Measurements from ENCODE around the gene LRRC53.

Gene LRRC53

DNA sequence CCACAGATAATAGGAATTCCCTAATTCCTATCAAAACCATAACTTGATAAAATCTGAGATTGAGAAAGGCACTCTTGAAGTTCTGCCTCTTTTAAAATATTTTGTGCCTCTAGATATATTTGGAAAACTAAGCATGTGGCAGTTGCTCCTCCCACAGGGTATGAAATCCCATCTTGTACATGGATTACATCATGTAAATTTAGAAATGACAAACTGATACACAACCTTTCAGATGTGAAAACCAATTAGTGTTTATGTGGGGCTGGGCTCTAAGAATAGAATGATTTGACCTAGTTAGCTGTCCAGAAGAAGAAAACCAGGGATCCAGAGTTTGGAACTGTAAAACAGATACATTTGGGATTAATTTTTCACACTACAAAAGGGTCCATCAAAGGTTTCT lies 15.7 kb downstream of the LRRC53 start:
- DNase-seq, result no peak

DNA sequence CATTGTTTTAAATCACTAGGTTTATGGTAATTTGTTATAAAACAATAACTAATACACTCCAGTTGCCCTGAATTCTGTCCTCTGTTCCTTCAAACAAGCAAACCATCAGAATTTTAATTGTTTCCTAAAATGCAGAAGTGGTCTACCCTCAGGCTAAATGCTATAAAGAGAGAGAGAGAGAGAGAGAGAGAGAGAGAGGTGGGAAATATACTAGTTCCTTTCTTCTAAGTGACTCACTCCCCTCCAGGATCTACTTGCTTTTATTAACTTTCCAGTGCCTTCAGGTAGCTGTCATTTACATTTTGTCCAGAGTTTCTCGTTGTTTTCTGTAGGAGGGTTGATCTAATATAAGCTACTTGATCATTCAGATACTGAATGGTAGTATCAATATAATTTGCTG lies 26.4 kb downstream of the LRRC53 start:
- no peak for DNase-seq

DNA sequence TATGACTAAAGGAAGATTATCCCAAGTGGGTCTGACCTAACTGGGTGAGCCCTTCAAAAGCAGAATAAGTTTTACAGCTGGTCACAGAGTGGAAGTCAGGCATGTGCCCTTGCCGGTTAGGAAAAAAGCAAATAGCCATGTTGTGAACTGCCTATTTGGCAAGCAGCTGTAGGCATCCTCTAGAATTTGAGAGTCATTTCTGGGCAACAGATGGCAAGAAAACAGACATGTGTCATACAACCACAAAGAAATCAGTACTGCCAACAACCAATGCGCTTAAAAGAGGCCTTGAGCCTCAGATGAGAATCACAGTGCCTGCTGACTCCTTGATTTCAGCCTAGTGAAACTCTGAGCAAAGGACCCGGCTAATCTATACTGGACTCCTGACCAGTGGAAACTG lies 26.8 kb downstream of the LRRC53 start:
- DNase-seq, result no peak

DNA sequence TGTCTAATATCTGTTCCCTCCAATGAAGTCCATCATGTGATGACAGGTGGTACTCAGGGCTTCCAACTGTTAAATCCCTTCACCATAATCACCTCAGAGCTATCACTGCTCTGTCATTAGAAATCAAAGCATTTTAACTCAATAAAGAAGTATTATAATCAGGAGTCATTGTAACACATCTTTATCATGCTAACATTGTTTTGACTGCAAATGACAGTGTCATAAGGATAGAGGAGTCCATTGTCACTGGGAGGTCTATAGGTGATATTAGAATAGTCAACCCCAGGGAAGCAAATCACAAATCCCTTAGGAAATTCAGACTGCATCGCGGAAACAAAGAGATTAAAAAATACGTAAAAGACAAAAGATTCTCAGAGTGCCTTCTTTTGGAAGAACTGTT lies 30.8 kb downstream of the LRRC53 start:
- DNase-seq, result no peak

DNA sequence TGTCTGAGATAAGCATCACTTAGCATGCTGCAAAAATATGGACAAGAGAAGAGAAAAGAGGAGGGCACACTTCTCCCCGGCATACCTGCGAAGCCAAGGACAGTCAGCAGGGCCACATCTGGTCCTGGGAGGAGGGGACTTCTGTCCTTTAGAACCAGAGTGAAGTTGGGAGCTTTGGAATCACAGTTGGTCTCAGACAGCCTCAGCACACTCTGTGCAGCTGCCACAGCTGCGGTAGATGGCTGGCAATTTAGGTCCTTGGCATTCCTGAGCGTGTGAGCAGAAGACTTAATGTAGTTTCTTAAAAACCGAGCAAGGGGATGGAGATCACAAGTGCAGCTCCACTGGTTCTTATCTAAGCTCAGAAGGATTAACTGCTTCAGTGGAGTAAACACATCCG lies 32.3 kb downstream of the LRRC53 start:
- DNase-seq, result no peak

DNA sequence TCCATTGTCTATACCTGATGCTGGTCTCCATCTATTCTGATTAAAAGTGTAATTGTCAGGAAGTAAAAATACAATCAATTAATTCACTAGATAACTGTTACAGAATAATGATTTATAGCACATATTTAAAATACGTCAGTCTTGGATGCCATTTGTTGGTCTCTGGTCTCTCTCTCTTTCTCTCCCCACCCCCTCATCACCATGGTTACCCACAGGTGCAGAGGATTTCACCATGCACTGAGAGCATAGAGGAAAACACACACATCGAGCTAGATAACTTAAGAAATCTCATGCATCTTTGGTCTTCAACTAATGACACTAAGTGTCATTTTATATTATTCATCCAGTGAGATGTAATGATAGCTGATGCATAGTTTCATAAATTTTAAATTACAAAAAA lies 33.4 kb downstream of the LRRC53 start:
- DNase-seq, result no peak

DNA sequence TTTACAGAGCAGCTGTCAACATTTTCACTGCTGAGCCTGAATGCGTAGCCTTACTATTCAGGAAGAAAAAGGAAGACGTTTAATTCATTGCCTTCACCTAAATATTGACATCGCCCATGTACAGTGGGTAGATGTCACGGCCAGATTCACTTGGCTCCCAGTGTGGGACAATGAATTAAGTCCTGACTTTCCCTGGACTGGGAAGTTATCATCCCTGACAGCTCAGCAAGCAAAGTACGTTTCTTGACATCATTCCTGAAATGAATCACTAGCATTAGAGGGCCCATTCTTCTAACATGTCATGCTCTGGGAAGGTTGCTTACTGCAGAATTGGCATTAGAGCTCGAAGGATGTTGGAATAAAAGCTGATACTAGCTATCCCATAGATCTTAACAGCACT lies 37.8 kb downstream of the LRRC53 start:
- DNase-seq, result no peak

DNA sequence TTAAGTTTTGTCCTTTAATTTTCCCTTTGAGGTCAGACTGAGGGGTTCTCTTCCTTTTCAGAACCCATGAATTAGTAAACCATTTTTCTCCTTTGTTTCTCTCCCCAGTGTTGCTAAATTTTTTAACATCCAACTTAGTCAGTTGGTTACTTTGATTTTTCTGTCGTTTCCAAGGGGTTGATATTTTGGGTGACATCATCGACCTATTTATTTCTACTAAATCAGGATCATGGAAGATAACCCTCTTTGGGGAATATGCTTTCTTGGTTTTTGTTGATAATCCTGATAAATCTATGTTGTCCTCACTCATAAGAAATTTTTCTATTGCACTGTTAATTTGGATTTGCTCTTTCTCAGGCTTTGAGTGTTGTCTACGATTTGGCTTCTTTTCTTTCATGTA lies 40.9 kb downstream of the LRRC53 start:
- no peak for DNase-seq

DNA sequence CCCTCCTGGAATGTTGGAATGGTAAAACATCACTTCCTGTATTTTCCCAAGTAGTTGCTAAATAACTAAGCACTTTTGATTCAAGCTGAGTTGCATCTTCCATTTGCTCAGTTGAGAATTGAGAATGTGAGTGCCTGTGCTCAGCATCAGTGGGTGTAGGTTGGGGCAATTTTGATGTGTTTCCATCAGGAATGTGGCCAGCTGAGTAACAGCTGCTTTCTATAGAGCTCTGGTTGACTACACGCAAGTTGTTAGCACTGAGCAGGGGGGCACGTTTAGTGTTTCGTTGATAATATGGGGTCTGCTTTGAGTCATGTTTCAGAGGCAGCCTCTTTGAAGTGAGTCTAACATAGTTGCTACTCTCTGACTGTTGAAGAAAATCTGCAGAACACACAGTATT lies 41.5 kb downstream of the LRRC53 start:
- no peak for DNase-seq

DNA sequence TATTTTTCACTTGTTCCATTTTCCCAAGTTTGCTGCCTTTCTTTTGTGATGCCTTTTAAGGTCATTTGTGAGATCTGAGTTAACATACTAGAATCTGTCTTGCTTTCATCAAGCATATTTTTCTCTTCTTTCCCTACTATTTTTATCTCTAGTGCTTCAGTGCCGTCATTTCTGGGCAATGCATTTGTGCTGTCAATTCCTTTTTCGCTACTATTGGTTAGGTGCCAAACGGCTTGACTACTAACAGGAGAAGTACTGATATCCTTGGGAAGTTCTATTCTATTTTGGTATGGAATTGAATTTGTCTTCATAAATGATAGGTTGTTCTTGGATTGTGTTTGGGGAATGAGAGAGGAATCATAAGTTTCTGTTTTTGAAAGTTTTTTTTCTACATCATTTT lies 42.2 kb downstream of the LRRC53 start:
- DNase-seq, result no peak

DNA sequence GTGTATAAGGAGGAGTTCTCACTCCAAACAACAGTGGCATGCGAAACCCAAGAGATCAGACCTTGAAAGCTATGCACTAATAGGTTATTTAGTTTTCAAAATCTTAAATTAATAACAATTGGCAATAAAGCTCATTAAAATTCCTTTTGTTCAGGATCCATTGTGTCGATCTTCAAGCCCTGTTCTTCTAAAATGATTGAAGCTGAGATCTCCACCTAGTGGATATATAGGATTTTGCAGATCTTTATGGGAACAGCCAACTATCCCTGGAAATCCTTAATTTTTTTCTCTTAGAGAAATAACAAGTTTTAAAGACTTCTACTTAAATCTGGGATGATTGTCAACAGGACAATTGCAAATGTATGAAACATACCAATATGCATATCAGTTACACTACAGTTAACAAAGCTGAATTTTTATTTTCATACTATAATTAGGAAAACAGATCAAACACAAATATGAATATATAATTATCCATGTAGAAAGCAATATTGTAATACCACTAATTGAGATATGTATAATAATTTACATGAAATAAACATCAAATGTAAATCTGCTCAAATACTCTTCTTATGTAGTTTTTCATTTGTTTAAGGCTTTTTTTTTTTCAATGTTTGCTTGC lies 43.3 kb downstream of the LRRC53 start:
- DNase-seq, result peak; percentile 4 to 34

DNA sequence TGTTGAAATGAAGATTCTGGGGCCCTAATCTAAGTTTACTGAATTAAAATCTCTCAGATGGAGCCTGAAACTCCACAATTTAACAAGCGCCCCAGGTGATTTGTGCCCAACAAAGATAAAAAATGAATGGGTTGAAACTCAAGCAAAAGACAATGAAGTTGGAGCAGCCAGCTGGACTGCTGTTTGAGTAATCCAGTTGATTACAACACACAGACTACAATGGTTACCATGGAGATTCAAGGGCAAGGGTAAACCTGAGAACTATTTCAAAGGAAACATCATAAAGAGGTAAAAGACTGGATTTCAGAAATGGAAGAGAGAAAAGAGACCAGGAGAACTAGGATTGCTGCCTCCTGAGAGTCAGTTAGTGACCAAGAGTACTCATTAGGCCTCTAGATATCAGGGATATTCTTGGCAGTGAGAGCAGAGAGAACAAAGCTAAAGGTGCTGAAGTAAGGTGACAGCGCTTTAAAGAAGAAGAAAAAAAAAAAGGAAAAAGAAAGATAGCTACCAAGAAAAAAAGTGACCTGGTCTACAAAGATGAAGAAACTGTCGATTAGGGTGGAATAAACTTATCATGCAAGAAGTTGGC lies 44.5 kb downstream of the LRRC53 start:
- DNase-seq, result peak; percentile 17 to 39

DNA sequence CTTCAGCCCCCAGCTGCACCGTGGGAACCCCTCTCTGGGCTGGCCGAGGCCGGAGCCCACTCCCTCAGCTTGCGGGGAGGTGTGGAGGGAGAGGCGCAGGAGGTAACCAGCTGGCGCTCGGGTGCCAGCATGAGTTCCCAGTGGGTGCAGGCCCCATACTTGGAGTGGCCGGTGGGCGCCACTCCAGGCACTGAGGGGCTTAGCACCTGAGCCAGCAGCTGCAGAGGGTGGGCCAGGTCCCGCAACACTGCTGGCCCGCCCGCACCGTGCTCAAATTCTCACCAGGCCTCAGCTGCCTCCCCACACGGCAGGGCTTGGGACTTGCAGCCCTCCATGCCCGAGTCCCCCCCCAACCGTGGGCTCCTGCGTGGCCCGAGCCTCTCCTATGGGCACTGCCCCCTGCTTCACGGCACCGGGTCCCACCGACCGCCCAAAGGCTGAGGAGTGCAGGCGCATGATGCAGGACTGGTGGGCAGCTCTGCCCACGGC lies 47.2 kb downstream of the LRRC53 start:
- DNase-seq, result no peak

DNA sequence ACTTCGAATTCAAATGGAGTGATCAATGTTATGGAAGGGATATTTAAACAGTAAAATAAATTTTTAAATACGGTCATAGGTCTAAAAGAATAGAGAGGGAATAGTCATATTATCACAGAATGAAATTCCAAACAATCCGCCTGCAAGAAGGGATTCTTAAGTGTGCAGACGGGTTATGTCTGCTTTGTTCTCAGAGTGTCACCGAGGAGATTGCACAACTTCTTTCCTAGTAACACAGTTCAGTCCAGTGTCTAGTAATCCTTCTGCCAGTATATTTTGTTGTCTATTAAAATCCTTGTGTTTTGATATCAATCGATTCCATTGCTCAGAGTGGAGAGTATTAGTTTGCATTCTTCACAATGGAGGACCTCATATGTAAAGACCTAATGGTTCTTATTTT lies 48.4 kb downstream of the LRRC53 start:
- no peak for DNase-seq

DNA sequence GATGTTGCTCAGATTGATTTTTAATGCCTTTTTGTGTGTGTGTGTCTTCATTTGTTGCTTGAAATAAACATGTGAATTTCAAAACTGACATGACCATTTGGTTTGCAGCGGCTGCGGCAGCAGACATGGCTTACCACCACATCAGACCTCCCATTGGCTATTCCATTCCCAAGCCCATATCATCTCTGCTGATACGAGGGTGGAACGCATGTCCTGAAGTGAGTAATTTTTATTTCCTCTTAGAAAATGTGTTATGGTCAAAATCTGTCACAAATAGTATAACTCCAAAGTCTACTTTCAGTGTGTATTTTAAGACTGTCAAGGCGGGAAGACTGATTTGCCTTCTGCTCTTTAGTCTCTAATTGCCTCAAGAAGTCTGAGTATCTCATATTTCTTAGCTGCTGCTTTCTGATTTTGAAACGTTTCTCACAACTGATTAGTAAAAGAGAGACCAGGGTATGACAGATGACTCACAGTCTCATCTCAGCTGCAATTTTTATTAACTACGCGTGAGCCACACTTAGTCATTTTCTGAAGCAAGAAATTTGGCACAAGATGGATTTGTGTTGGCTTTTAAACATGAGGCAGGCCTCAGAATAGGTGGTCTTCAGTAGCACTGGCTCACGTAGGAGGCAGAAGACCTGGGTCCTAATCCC lies 49.0 kb downstream of the LRRC53 start:
- no peak for DNase-seq

DNA sequence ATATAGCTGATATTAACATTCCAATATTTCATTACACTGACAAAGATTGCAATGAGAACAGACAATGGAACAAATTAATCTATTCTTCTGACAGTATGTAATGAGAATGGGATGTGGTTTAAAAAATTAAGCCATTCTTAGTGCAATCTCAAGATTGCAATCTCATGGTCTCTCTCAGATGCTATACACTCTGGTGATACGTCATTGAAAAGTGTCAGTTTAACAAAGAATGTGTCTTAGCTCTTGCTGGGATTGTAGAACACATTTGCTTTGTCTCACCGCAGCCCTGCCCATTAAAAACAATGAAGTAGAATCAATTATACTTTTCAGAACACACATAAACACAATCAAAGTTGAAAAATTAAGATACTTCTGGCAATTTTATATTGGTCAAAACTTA lies 55.2 kb downstream of the LRRC53 start:
- DNase-seq, result no peak

DNA sequence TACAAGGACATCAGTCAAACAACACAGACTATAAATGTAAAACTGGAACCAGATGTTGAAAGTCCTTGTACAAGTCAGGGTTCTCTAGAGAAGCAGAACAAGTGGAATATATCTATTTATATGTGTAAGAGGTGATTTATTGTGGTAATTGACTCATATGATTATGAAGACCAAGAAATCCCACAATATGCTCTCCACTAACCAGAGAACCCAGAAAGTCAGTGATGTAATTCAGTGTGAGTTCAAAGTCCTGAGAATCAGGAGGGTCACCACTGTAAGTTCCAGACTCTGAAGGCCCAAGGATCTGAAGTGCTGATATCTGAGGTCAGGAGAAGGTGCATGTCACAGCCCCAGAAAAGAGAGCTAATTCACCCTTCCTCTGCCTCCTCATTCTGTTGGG lies 57.0 kb downstream of the LRRC53 start:
- DNase-seq, result no peak

DNA sequence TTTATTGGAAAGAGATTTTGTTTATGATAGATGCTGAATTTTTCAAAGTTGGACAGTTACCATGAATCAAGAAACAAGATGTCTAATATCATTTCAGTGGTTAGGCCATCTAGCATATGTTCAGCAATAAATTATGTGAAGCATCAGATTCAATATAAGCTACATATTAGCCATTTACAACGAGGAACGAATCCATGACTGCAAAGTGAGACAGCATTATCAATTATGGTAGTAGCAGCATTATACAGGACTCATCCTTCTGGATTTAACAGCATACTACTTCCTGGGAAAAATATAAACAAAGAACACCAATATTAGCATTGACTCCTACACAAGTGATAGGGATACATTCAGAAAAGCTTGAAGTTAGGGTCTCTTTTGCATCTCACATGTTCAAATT lies 59.1 kb downstream of the LRRC53 start:
- no peak for DNase-seq

DNA sequence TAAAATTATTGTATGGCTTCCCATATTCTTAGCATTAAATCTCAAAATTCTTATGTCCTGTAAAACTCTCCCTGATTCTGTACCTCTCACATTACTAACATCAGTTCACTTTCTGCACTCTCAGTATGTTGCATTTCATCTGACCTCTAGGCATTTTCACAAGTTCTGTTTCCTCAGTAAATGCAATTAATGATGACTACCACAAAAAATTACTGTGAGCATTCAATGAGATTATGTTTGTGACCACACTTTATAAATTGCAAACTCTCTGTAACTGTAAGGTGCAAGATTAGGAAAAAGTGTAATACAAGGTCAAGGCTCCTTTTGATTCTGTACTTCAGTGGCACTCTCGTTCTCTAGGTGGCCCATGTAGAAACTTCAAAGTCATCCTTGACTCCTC lies 60.4 kb downstream of the LRRC53 start:
- DNase-seq, result no peak

DNA sequence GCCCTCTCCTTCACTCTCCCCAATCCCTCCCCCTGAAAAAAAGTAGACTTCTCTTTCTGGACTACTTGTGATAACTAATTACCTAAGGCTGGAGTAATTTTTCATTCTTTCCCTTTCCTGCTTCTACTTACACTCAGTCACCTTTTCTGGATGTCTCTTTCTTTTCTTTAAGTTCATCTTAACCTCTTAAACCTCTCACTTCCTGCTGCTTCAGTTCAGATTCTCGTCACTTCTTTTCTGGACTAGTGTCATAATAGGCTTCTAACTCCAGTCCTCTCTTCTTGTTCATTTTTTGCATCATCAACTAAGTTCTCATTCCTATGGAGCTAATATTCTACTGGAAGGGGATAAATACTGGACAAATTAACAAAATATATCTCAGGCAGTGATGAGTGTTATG lies 75.4 kb downstream of the LRRC53 start:
- no peak for DNase-seq

DNA sequence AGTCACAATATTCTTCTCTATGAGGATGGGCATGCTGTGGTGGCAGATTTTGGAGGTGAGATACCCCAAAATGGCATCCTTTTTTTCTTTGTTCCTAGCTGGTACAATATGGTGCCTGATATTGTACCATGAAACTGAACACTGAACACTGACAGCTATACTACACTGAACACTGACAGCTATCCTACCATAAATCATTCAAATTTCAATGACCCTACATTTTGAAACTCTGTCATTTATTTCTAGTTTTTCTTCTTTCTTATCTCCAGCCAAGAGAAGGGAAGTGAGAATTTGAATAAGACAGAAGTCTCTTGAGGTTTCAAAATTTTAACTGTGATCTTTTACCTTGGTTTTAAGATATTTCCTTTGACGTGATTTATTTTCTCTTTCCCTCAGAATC lies 76.3 kb downstream of the LRRC53 start:
- no peak for DNase-seq

DNA sequence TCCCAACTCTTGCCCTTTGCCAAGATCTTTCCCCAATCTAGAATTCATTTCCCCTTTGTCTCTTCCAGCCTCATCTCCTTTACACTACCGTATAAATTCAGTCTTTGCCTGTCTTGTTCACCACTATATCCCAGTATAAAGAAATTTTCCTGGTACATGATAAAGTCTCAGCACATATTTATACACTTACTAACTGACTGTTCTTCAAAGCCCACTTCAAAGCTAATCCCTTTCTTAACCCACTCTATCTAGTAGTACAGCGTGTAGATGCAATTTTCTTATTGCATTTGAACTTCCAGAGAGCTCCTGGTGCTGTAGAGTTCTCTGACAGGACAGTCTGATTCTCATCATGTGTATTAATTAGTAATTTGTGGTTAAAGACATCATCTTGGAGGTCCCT lies 78.1 kb downstream of the LRRC53 start:
- no peak for DNase-seq

DNA sequence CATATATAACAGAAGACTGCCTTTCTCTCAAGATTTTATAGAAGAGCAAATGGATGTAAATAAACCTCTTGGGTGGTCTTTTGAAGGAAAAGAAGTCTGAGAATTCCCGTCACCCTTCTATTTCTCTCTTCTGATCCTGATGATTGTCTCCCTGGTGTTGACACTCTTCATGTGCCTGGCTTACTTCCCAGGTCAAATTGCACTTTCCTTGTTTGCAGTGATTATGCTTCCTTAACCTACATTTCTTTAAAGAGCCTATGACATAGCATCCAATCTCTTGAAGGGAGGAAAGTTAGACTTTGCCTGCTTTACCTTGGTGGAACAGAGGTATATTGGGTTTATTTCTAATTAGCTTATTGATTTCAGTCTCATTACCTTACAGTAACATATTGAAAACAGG lies 80.1 kb downstream of the LRRC53 start:
- no peak for DNase-seq

DNA sequence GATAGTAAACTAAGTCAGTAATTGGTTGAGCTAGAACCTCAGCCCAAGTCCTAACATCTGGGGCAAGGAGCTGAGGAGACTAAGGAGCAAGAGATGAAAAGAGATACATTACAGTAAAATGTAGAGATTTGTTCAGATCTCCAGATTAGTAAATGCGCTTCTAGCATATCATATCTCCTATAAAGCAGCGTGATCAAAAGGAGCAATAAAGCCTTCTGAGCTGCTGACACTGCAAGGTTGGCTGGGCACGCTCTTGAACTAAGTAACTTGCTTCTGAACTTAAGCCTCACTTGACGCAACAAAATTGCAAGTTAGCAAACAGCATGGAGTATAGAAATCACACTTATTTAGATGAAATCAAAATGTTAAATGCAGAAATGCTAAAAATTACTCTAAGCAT lies 80.9 kb downstream of the LRRC53 start:
- no peak for DNase-seq

Data from SHP77 (cell line).